Ovary (tissue), 3 donors: ENCODE data around the gene SRL.

Experiments used
- EP300 ChIP-seq: sonication (generic); formaldehyde crosslinking; IDR thresholded peaks from one replicate; pipeline ENCODE4 v1.6.1; 2017; ENCODE audit warnings: antibody characterized with exemption
- TF ChIP-seq, protein P1 (sequence below), 3 donors: fragments of 450-650 bp in 2 of 3; fragments of 200-600 bp in 1 of 3; IDR thresholded peaks; one replicate each; pipeline versions ENCODE4 v1.5.1 to v1.8.0; 2016 to 2022; ENCODE audit warnings: antibody characterized with exemption in 3 of 3, mild to moderate bottlenecking in 1 of 3
- donor health status: DM: no; HTN: no; CAD: no.

DNA sequence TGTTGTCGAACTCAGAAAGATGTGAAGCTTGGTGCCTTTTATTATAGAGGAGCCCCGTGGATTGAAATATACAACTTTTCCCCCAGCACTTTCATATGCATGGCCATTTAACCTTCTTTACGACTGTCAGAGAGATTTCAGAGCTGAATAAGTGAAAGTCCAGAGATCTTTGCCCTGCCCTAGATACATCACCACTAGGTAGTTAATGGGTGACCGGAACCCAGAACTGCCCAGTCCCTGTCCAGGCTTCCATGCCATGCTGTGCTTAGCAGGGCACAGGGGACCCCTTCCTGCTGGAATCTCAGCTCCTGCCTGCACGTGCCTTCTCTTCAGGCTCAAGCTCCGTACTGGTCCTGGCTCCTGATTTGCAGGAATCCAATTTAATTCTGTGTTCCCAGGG lies 32.2 kb downstream of the SRL start:
- TF ChIP-seq EP300: no peak
- TF ChIP-seq, protein P1, sequence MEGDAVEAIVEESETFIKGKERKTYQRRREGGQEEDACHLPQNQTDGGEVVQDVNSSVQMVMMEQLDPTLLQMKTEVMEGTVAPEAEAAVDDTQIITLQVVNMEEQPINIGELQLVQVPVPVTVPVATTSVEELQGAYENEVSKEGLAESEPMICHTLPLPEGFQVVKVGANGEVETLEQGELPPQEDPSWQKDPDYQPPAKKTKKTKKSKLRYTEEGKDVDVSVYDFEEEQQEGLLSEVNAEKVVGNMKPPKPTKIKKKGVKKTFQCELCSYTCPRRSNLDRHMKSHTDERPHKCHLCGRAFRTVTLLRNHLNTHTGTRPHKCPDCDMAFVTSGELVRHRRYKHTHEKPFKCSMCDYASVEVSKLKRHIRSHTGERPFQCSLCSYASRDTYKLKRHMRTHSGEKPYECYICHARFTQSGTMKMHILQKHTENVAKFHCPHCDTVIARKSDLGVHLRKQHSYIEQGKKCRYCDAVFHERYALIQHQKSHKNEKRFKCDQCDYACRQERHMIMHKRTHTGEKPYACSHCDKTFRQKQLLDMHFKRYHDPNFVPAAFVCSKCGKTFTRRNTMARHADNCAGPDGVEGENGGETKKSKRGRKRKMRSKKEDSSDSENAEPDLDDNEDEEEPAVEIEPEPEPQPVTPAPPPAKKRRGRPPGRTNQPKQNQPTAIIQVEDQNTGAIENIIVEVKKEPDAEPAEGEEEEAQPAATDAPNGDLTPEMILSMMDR (IDR thresholded peaks at IDR 0.05): no peak
